Testis (tissue), 3 donors: ENCODE data around the gene KRTAP29-1. TPM values are rescaled to one million over a fixed set of nuclear protein-coding genes. Genes with fewer than 3 reads are reported as not detected.

Experiments
- DNase-seq: peaks from one replicate; pipeline ENCODE4 v3.0.0-alpha.2; 2019
- H3K27ac ChIP-seq, 2 donors: fragments of 200-600 bp; sonication (generic); one replicate each; pipeline ENCODE4 v1.5.1; 2019
- H3K27me3 ChIP-seq: fragments of 200-600 bp; sonication (generic); one replicate; pipeline ENCODE4 v1.5.1; 2019
- H3K36me3 ChIP-seq: fragments of 200-600 bp; sonication (generic); one replicate; pipeline ENCODE4 v1.5.1; 2017; ENCODE audit warnings: low read depth; ENCODE audit errors: missing control alignments
- H3K4me1 ChIP-seq: fragments of 200-600 bp; sonication (generic); one replicate; pipeline ENCODE4 v1.5.1; 2019
- H3K4me3 ChIP-seq, 2 donors: fragments of 200-600 bp; sonication (generic); one replicate each; pipeline ENCODE4 v1.5.1; 2017 to 2019
- H3K9me3 ChIP-seq: fragments of 200-600 bp; sonication (generic); one replicate; pipeline ENCODE4 v1.5.1; 2017
- POLR2A ChIP-seq: fragments of 450-650 bp; IDR thresholded peaks from one replicate; pipeline ENCODE4 v1.6.1; 2017; ENCODE audit warnings: antibody characterized with exemption, mild to moderate bottlenecking, moderate library complexity
- WGBS, 2 donors: methylation state at CpG; one replicate each; pipeline ENCODE4 v1.1.5; 2018; 5-methylcytosine and 5-hydroxymethylcytosine counted together
- intact Hi-C: fragments of 100-400 bp; cut with DNase I; formaldehyde crosslinking; loops from one replicate; pipeline ENCODE4 v1.15.1; 2023; ENCODE audit warnings: low total_unique reads
- polyA plus RNA-seq: library from polyadenylated mRNA; stranded (reverse); fragments of 350-450 nt; fragmentation: Illumina TruSeq; extraction: RNeasy Lipid Tissue Mini Kit (QIAGEN cat#74804); gene quantifications from one replicate; pipeline ENCODE4 v1.2.3, GENCODE V29; 2014; ENCODE audit warnings: low read depth, low replicate concordance; ENCODE audit not compliant: insufficient read depth
- total RNA-seq, 2 donors: library from RNA; depleted of rRNA; stranded (reverse); fragments of >200 nt; gene quantifications; one replicate each; pipeline ENCODE4 v1.2.3, GENCODE V29; 2016
- TF ChIP-seq, protein P1 (sequence below), 3 experiments: fragments of 450-650 bp in 2 of 3; fragments of 200-600 bp in 1 of 3; sonication (generic) in 1 of 3; IDR thresholded peaks; one replicate each; pipeline ENCODE4 v1.5.1; 2016 to 2019; ENCODE audit warnings: antibody characterized with exemption in 3 of 3, mild to moderate bottlenecking in 2 of 3, moderate library complexity in 1 of 3

KRTAP29-1 gene
- total and polyA plus RNA-seq, 3 donors from 2014 or later, result not detected

- intact Hi-C loops, result no loop called here
- no peaks in the 10 kb centered on the region for H3K9me3 ChIP-seq
- H3K4me1 ChIP-seq, result no peaks in the 10 kb centered on the region
- H3K36me3 ChIP-seq, result no peaks in the 10 kb centered on the region
- TF ChIP-seq POLR2A, result no peak
- TF ChIP-seq, protein P1, sequence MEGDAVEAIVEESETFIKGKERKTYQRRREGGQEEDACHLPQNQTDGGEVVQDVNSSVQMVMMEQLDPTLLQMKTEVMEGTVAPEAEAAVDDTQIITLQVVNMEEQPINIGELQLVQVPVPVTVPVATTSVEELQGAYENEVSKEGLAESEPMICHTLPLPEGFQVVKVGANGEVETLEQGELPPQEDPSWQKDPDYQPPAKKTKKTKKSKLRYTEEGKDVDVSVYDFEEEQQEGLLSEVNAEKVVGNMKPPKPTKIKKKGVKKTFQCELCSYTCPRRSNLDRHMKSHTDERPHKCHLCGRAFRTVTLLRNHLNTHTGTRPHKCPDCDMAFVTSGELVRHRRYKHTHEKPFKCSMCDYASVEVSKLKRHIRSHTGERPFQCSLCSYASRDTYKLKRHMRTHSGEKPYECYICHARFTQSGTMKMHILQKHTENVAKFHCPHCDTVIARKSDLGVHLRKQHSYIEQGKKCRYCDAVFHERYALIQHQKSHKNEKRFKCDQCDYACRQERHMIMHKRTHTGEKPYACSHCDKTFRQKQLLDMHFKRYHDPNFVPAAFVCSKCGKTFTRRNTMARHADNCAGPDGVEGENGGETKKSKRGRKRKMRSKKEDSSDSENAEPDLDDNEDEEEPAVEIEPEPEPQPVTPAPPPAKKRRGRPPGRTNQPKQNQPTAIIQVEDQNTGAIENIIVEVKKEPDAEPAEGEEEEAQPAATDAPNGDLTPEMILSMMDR (IDR thresholded peaks at IDR 0.05), result no peak
- no peak overlapping the region for H3K4me3 ChIP-seq
- H3K27ac ChIP-seq, result no peak overlapping the region
- DNase-seq, result no peak
- no peaks in the 10 kb centered on the region for H3K27me3 ChIP-seq
- no CpG with 5 or more reads among the region's 3 CpGs for WGBS, 2 donors
Measured at GRCh38 chr17:41267711-41268110, 34.9 kb downstream of the KRTAP29-1 start.

DNA sequence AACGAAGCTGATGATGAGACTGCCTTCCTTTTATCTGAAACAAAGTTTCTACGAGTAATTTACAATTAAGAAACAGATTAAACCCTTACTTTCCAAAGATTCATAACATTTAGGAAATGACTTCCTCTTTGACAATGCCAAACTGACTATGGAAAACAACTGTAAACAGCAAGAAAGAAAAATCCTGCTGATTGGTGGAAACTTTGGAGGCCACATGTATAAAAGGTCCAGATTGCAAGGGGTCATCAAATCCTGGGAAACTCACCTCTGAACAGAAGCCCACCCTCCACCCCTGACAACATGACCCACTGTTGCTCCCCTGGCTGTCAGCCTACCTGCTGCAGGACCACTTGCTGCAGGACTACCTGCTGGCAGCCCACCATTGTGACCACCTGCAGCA is 37.6 kb downstream of the KRTAP29-1 start, which contains the start of gene KRTAP9-6:
Gene KRTAP9-6 (plus strand): TSS at position 301 of the 400 bp plus-strand sequence. CDS start 0 bp downstream, at position 301.
- Histone ChIP-seq H3K4me1 (no peaks in the 10 kb centered on the region), H3K27ac (no peak within 1 kb of the TSS), H3K36me3 (no peaks in the 10 kb centered on the region), H3K9me3 (no peaks in the 10 kb centered on the region), H3K27me3 (no peaks in the 10 kb centered on the region), H3K4me3 (no peak within 1 kb of the TSS)
- DNase-seq, result no peak
- intact Hi-C loops, result no loop called here
- 31 to 36% methylated on average over 2 of the region's 2 CpGs for WGBS, 2 donors
- TF ChIP-seq, protein P1 (IDR thresholded peaks at IDR 0.05), result no peak
- TF ChIP-seq POLR2A, result no peak

DNA sequence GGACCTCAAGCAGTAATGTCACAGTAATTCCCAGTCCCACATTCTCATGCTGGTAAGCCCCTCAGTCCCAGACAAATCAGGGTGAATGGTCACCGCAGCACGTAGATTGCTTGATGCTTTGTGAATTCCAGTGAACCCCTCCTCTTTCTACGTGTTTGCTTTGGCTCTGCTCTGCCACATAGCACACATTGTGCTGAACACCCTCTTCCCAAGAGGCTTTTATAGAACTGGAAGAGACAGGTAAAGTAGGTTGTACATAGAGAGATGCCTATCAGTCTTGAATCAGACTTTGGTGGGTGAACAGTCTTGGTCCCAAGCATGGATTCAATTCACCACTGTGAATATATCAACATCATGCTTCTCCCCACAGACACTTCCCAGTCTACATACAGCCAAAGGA is 38.1 kb downstream of the KRTAP29-1 start:
- no peaks in the 10 kb centered on the region for H3K9me3 ChIP-seq
- no peaks in the 10 kb centered on the region for H3K4me1 ChIP-seq
- intact Hi-C loops, result no loop called here
- no peaks in the 10 kb centered on the region for H3K27me3 ChIP-seq
- DNase-seq, result no peak
- WGBS, 2 donors, result 73 to 84% methylated on average over 3 of the region's 3 CpGs
- no peak for TF ChIP-seq POLR2A
- TF ChIP-seq, protein P1 (IDR thresholded peaks at IDR 0.05), result no peak
- H3K36me3 ChIP-seq, result no peaks in the 10 kb centered on the region
- H3K27ac ChIP-seq, result no peak overlapping the region
- no peak overlapping the region for H3K4me3 ChIP-seq

DNA sequence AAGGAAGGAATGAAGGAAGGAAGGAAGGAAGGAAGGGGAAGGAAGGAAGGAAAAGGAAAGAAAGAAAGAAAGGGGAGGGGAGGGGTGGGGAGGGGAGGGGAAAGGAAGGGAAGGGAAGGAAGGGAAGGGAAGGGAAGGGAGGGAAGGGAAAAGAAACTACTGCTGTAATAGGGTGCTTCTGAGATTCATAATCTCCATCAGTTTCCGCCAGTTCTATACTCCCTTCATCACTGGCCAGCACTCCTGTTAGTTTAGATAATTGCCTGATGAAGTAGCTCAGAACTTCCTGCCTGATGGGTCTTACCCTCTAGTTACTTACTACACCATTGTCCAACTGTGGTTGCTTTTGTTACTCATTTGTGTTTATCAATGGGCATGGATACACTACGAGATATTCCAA is 39.4 kb downstream of the KRTAP29-1 start:
- intact Hi-C loops, result no loop called here
- H3K27ac ChIP-seq, result no peak overlapping the region
- no peak for TF ChIP-seq POLR2A
- no peak for DNase-seq
- H3K27me3 ChIP-seq, result no peaks in the 10 kb centered on the region
- H3K9me3 ChIP-seq, result no peaks in the 10 kb centered on the region
- H3K36me3 ChIP-seq, result no peaks in the 10 kb centered on the region
- no peaks in the 10 kb centered on the region for H3K4me1 ChIP-seq
- no peak overlapping the region for H3K4me3 ChIP-seq
- 66 to 82% methylated on average over 2 of the region's 2 CpGs for WGBS, 2 donors

GRCh38 chr17:41258406-41258805 is 44.2 kb downstream of the KRTAP29-1 start:
- no peaks in the 10 kb centered on the region for H3K9me3 ChIP-seq
- no peak overlapping the region for H3K27ac ChIP-seq
- no peaks in the 10 kb centered on the region for H3K27me3 ChIP-seq
- H3K36me3 ChIP-seq, result no peaks in the 10 kb centered on the region
- no peak overlapping the region for H3K4me3 ChIP-seq
- no peak for TF ChIP-seq POLR2A
- TF ChIP-seq, protein P1 (IDR thresholded peaks at IDR 0.05), result no peak
- intact Hi-C loops, result no loop called here
- H3K4me1 ChIP-seq, result no peaks in the 10 kb centered on the region
- no peak for DNase-seq
